ENCODE results near the gene ERG28. TPM values are rescaled to one million over a fixed set of nuclear protein-coding genes. Genes with fewer than 3 reads are reported as not detected.

ERG28 gene
- total RNA-seq, 1 experiment from 2014 or later, result 29.1 TPM

DNA sequence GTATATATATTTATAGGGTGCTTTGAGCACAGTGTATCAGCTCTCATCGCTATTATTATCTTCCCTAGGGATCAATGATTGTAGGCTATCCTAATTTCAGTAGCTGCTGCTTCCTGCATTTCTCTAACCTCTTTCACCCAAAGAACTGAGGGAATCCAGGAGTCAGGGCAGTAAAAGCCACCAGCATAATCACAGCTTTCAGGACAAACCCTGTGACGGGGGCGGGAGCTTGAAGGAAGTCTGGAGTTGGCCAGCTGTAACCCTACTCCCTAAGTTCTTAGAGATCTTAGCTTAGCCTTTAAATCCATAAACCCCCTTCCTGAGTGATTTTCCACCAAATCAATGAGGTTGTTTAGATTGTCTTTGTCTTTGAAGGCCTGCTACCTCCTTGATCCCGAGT lies 48.5 kb downstream of the ERG28 start:
- 0 out of 4 replicates have a peak, but pooled peaks cover 0 to 2% of the 10 kb centered on the region in 2 experiments for H3K4me1 Mint-ChIP-seq
- WGBS (ENCODE audit: extremely low coverage, insufficient read length, low lambda C conversion rate), result no CpG with 5 or more reads among the region's 4 CpGs
- H3K27ac Mint-ChIP-seq, result no peak overlapping the region
- H3K18ac ChIP-seq (ENCODE audit: insufficient read length, low read depth, low read length), result no peak overlapping the region
- H3T11ph ChIP-seq (ENCODE audit: low read length), result no peak overlapping the region
- H4K8ac ChIP-seq (replicated peaks; ENCODE audit: insufficient read length, low read depth, low read length), result no peak overlapping the region
- no peak overlapping the region for H2BK120ac ChIP-seq (ENCODE audit: low read depth, low read length, poor library complexity, severe bottlenecking)
- no peak overlapping the region for H3K56ac ChIP-seq (ENCODE audit: insufficient read length, low read depth, low read length)
- TF ChIP-seq, protein P1, sequence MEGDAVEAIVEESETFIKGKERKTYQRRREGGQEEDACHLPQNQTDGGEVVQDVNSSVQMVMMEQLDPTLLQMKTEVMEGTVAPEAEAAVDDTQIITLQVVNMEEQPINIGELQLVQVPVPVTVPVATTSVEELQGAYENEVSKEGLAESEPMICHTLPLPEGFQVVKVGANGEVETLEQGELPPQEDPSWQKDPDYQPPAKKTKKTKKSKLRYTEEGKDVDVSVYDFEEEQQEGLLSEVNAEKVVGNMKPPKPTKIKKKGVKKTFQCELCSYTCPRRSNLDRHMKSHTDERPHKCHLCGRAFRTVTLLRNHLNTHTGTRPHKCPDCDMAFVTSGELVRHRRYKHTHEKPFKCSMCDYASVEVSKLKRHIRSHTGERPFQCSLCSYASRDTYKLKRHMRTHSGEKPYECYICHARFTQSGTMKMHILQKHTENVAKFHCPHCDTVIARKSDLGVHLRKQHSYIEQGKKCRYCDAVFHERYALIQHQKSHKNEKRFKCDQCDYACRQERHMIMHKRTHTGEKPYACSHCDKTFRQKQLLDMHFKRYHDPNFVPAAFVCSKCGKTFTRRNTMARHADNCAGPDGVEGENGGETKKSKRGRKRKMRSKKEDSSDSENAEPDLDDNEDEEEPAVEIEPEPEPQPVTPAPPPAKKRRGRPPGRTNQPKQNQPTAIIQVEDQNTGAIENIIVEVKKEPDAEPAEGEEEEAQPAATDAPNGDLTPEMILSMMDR (conservative IDR thresholded peaks at IDR 0.05), result no peak
- no peak overlapping the region for H3K4ac ChIP-seq (ENCODE audit: low read depth, low read length)
- no peak overlapping the region for H3K27ac ChIP-seq (ENCODE audit: insufficient read length, low read depth, low read length)
- H4K5ac ChIP-seq (ENCODE audit: insufficient read length, low read depth, low read length), result no peak overlapping the region
- peaks cover 0 to 1% (median 0%) of the 10 kb centered on the region in 3 experiments; a peak in 3 of 7 replicates for H3K36me3 Mint-ChIP-seq (ENCODE audit: insufficient read depth in 1 of 3, low read depth in 3 of 3)
- no peaks in the 10 kb centered on the region for H3K27me3 ChIP-seq (ENCODE audit: insufficient read depth, low read length)
- H4K91ac ChIP-seq (ENCODE audit: insufficient read length, low read depth, low read length), result no peak overlapping the region
- H3K9ac ChIP-seq (ENCODE audit: extremely low read depth, insufficient read length, low read length), result no peak overlapping the region
- no peaks in the 10 kb centered on the region for H3K79me1 ChIP-seq (ENCODE audit: insufficient read depth, low read depth, low read length, poor library complexity, severe bottlenecking)
- no peak overlapping the region for H3K4me3 Mint-ChIP-seq
- no peak overlapping the region for H2AK5ac ChIP-seq (ENCODE audit: insufficient read length, low read length)
- no peaks in the 10 kb centered on the region for H3K79me2 ChIP-seq (ENCODE audit: insufficient read depth, low read length)
- no peak overlapping the region for H2AFZ ChIP-seq (ENCODE audit: low read length)
- DNase-seq, result no peak
- no peak overlapping the region for H2BK20ac ChIP-seq (ENCODE audit: low read depth, low read length, poor library complexity, severe bottlenecking)
- H3K4me1 ChIP-seq (ENCODE audit: insufficient read depth, low read length), result no peaks in the 10 kb centered on the region
- H2BK5ac ChIP-seq (ENCODE audit: insufficient read length, low read length), result no peak overlapping the region
- H3K14ac ChIP-seq (ENCODE audit: insufficient read depth, low read length), result no peak overlapping the region
- H3K23ac ChIP-seq (ENCODE audit: insufficient read length, low read depth, low read length), result no peak overlapping the region
- peaks cover 4% of the 10 kb centered on the region in 2 experiments; a peak in 4 of 5 replicates for H3K9me3 Mint-ChIP-seq
- no peak overlapping the region for H2BK12ac ChIP-seq (ENCODE audit: insufficient read length, low read depth, low read length)
- no peak overlapping the region for H3K4me2 ChIP-seq (ENCODE audit: insufficient read depth, insufficient read length, low read length)
- no peaks in the 10 kb centered on the region for H3K23me2 ChIP-seq (ENCODE audit: insufficient read length, low read depth, low read length, poor library complexity, severe bottlenecking)
- no peak overlapping the region for H2BK15ac ChIP-seq (ENCODE audit: low read depth, low read length)
- H3K9me3 ChIP-seq (ENCODE audit: control insufficient read depth, low read depth, low read length), result no peaks in the 10 kb centered on the region
- H4K20me1 ChIP-seq (ENCODE audit: control insufficient read depth, insufficient read depth, insufficient read length), result no peaks in the 10 kb centered on the region
- H3K27me3 Mint-ChIP-seq (ENCODE audit: low read depth), result peaks cover 2% of the 10 kb centered on the region
